HepG2 (cell line): Measurements from ENCODE around the gene PTPRCAP. TPM values are rescaled to one million over a fixed set of nuclear protein-coding genes. Genes with fewer than 3 reads are reported as not detected.
A peak's percentile ranks its signal among the peaks of the same experiment; 100 is the strongest.

ENCODE experiments used
- AGO1 ChIP-seq: fragments of 200-400 bp; formaldehyde crosslinking; IDR thresholded peaks from 2 replicates; pipeline ENCODE4 v1.6.1; 2017; ENCODE audit warnings: mild to moderate bottlenecking, low read depth, low read length, moderate library complexity; ENCODE audit not compliant: poor library complexity, severe bottlenecking
- HHEX ChIP-seq: IDR thresholded peaks from 2 replicates; pipeline ENCODE4 v1.6.1; 2016; ENCODE audit warnings: control low read depth
- IKZF4 ChIP-seq: sonication (generic); formaldehyde crosslinking; IDR thresholded peaks from 2 replicates; pipeline ENCODE4 v1.5.1; 2020; ENCODE audit warnings: borderline replicate concordance, mild to moderate bottlenecking, low read depth, missing genetic modification reagents; ENCODE audit errors: not compliant biosample characterization
- MED1 ChIP-seq: sonication (generic); formaldehyde crosslinking; IDR thresholded peaks from 2 replicates; pipeline ENCODE4 v1.4.0; 2020; ENCODE audit warnings: missing genetic modification reagents
- MTF2 ChIP-seq: sonication (generic); formaldehyde crosslinking; IDR thresholded peaks from 2 replicates; pipeline ENCODE4 v1.5.0; 2020; ENCODE audit warnings: missing genetic modification reagents, borderline replicate concordance
- PAX8 ChIP-seq: sonication (generic); formaldehyde crosslinking; IDR thresholded peaks from 2 replicates; pipeline ENCODE4 v1.8.0; 2022; ENCODE audit warnings: mild to moderate bottlenecking, missing genetic modification reagents, borderline replicate concordance
- SETDB1 ChIP-seq: sonication (generic); formaldehyde crosslinking; IDR thresholded peaks from 2 replicates; pipeline ENCODE4 v1.5.1; 2020; ENCODE audit warnings: missing genetic modification reagents, mild to moderate bottlenecking, borderline replicate concordance
- SMAD3 ChIP-seq: sonication (generic); formaldehyde crosslinking; IDR thresholded peaks from 2 replicates; pipeline ENCODE4 v1.4.0; 2020; ENCODE audit warnings: missing genetic modification reagents
- WIZ ChIP-seq: sonication (generic); formaldehyde crosslinking; IDR thresholded peaks from 2 replicates; pipeline ENCODE4 v1.5.1; 2020; ENCODE audit warnings: mild to moderate bottlenecking, missing genetic modification reagents
- ZEB1 ChIP-seq: IDR thresholded peaks from 2 replicates; pipeline ENCODE4 v1.6.1; 2012; ENCODE audit warnings: mild to moderate bottlenecking, low read depth, inconsistent platforms; ENCODE audit not compliant: insufficient replicate concordance
- ZKSCAN5 ChIP-seq: sonication (generic); formaldehyde crosslinking; IDR thresholded peaks from 2 replicates; pipeline ENCODE4 v1.5.1; 2020; ENCODE audit warnings: mild to moderate bottlenecking, missing genetic modification reagents
- ZKSCAN8 ChIP-seq: IDR thresholded peaks from 2 replicates; pipeline ENCODE4 v1.6.1; 2016; ENCODE audit warnings: borderline replicate concordance, missing genetic modification reagents, missing compliant biosample characterization
- ZNF225 ChIP-seq: sonication (generic); formaldehyde crosslinking; IDR thresholded peaks from 2 replicates; pipeline ENCODE4 v1.4.0; 2020; ENCODE audit warnings: mild to moderate bottlenecking, missing genetic modification reagents
- ZNF317 ChIP-seq: sonication (generic); formaldehyde crosslinking; IDR thresholded peaks from 2 replicates; pipeline ENCODE4 v1.5.0; 2020; ENCODE audit warnings: mild to moderate bottlenecking, missing genetic modification reagents
- ZNF335 ChIP-seq: sonication (generic); formaldehyde crosslinking; IDR thresholded peaks from 2 replicates; pipeline ENCODE4 v1.4.0; 2020; ENCODE audit warnings: missing genetic modification reagents
- ZNF749 ChIP-seq: sonication (generic); formaldehyde crosslinking; IDR thresholded peaks from 2 replicates; pipeline ENCODE4 v1.8.0; 2022; ENCODE audit warnings: mild to moderate bottlenecking, missing genetic modification reagents, moderate library complexity, borderline replicate concordance
- ZNF773 ChIP-seq: sonication (generic); formaldehyde crosslinking; IDR thresholded peaks from 2 replicates; pipeline ENCODE4 v1.4.0; 2020; ENCODE audit warnings: missing genetic modification reagents, borderline replicate concordance
- ZNF780A ChIP-seq: sonication (generic); formaldehyde crosslinking; IDR thresholded peaks from 2 replicates; pipeline ENCODE4 v1.8.0; 2022; ENCODE audit warnings: mild to moderate bottlenecking, missing genetic modification reagents, moderate library complexity
- ZZZ3 ChIP-seq: sonication (generic); formaldehyde crosslinking; IDR thresholded peaks from 2 replicates; pipeline ENCODE4 v1.4.0; 2020; ENCODE audit warnings: missing genetic modification reagents, mild to moderate bottlenecking, borderline replicate concordance
- polyA plus RNA-seq, 8 experiments: library from polyadenylated mRNA; depleted of rRNA in 3 of 8; stranded (reverse) in 7 of 8; unstranded in 1 of 8; fragments of >200 nt; fragmentation: Illumina TruSeq in 4 of 8; extraction: Trizol in 4 of 8; gene quantifications; 2 replicates each; pipeline versions ENCODE4 v1.2.1 to v1.2.3, GENCODE V29; 2011 to 2016; ENCODE audit warnings: low read depth in 4 of 8, missing spikeins in 1 of 8, mixed read lengths in 1 of 8; ENCODE audit not compliant: insufficient read depth in 1 of 8
- total RNA-seq, 5 experiments: library from RNA; depleted of rRNA; stranded (reverse); fragments of >200 nt; fragmentation: Illumina TruSeq; extraction: Trizol; gene quantifications; 2 replicates each; pipeline ENCODE4 v1.2.3, GENCODE V29; 2016; ENCODE audit warnings: low read depth in 1 of 5
- TF ChIP-seq, protein P1 (sequence below): sonication (generic); formaldehyde crosslinking; IDR thresholded peaks from 2 replicates; pipeline ENCODE4 v1.4.0; 2020; ENCODE audit warnings: missing genetic modification reagents
- TF ChIP-seq, protein P2 (sequence below): sonication (generic); formaldehyde crosslinking; IDR thresholded peaks from 2 replicates; pipeline ENCODE4 v1.5.0; 2020; ENCODE audit warnings: missing genetic modification reagents
- TF ChIP-seq, protein P3 (sequence below): sonication (generic); formaldehyde crosslinking; conservative IDR thresholded peaks from 2 replicates; pipeline ENCODE4 v1.8.0; 2022; ENCODE audit warnings: missing genetic modification reagents

Gene PTPRCAP
- total and polyA plus RNA-seq, 2 of the 13 experiments (the other 11 are each of a cell fraction or from before 2014, with no cell fraction given): 0.60 to 0.70 TPM

DNA sequence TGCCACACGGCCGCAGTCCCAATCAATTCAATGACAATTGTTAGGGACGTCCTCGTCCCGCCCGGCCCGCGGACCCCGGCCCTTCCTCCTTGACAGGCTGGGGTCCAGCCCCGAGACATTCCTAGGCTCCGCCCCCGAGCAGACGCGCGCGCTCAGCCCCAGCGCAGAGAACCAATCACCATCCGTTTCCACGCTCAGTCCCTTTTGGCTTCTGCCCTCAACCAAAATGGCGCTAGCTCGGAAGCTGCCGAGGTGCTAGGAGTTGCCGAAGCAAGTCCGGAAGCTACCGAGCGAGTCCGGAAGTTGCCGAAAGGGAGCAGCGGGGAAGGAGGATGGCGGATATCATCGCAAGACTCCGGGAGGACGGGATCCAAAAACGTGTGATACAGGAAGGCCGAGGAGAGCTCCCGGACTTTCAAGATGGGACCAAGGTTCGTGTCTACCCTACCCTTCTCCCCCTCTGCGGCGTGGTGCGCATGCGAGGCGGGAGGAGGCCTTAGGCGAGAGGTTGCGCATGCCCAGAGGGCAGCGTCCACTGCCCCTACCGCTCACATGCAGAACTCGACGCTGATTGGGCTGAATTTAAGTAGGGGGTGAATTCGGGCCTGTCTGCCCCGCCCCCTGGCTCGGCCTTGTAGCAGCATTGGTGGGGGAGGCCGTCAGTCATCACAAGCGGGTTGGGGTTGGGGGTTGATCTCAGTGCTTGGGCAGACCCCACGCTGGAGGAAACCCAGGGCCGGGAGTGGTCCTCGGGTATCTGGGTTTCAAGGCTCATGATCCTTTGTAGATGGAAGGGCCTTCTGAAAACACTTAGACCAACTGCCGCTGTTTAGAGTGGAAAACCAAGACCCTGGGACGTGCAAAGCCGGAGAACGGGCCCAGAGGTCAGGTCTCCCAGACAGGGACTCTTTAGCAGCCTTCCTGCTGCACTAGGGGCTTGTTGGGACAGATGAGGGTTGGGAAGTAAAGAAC lies 45.6 kb upstream of the PTPRCAP start, which contains the start of gene AIP (continued):
- TF ChIP-seq AGO1 (no peak), ZKSCAN8 (no peak; the same call in 1 of the 2 replicates), ZNF317 (CRISPR knock-in tag) (peak; percentile 89), PAX8 (CRISPR knock-in tag) (peak; percentile 97; the same call in 1 of the 2 replicates), ZZZ3 (CRISPR knock-in tag) (peak; percentile 75; the same call in 1 of the 2 replicates), SETDB1 (CRISPR knock-in tag) (peak; percentile 96), SMAD3 (CRISPR knock-in tag) (peak; percentile 80), ZEB1 (no peak), ZNF780A (CRISPR knock-in tag) (no peak), WIZ (CRISPR knock-in tag) (peak; percentile 95; the same call in 1 of the 2 replicates), MED1 (CRISPR knock-in tag) (peak; percentile 68), ZNF773 (CRISPR knock-in tag) (peak; percentile 93), ZNF225 (peak; percentile 94; the same call in 1 of the 2 replicates), ZNF749 (CRISPR knock-in tag) (peak; percentile 98), HHEX (no peak), MTF2 (CRISPR knock-in tag) (no peak), ZNF335 (CRISPR knock-in tag) (peak; percentile 83; the same call in 1 of the 2 replicates), IKZF4 (CRISPR knock-in tag) (peak; percentile 99), ZKSCAN5 (CRISPR knock-in tag) (peak; percentile 31; the same call in 1 of the 2 replicates)
- TF ChIP-seq, protein P1, sequence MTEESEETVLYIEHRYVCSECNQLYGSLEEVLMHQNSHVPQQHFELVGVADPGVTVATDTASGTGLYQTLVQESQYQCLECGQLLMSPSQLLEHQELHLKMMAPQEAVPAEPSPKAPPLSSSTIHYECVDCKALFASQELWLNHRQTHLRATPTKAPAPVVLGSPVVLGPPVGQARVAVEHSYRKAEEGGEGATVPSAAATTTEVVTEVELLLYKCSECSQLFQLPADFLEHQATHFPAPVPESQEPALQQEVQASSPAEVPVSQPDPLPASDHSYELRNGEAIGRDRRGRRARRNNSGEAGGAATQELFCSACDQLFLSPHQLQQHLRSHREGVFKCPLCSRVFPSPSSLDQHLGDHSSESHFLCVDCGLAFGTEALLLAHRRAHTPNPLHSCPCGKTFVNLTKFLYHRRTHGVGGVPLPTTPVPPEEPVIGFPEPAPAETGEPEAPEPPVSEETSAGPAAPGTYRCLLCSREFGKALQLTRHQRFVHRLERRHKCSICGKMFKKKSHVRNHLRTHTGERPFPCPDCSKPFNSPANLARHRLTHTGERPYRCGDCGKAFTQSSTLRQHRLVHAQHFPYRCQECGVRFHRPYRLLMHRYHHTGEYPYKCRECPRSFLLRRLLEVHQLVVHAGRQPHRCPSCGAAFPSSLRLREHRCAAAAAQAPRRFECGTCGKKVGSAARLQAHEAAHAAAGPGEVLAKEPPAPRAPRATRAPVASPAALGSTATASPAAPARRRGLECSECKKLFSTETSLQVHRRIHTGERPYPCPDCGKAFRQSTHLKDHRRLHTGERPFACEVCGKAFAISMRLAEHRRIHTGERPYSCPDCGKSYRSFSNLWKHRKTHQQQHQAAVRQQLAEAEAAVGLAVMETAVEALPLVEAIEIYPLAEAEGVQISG (CRISPR knock-in tag): peak; percentile 86
- TF ChIP-seq, protein P2, sequence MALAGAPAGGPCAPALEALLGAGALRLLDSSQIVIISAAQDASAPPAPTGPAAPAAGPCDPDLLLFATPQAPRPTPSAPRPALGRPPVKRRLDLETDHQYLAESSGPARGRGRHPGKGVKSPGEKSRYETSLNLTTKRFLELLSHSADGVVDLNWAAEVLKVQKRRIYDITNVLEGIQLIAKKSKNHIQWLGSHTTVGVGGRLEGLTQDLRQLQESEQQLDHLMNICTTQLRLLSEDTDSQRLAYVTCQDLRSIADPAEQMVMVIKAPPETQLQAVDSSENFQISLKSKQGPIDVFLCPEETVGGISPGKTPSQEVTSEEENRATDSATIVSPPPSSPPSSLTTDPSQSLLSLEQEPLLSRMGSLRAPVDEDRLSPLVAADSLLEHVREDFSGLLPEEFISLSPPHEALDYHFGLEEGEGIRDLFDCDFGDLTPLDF (CRISPR knock-in tag): peak; percentile 83
- TF ChIP-seq, protein P3, sequence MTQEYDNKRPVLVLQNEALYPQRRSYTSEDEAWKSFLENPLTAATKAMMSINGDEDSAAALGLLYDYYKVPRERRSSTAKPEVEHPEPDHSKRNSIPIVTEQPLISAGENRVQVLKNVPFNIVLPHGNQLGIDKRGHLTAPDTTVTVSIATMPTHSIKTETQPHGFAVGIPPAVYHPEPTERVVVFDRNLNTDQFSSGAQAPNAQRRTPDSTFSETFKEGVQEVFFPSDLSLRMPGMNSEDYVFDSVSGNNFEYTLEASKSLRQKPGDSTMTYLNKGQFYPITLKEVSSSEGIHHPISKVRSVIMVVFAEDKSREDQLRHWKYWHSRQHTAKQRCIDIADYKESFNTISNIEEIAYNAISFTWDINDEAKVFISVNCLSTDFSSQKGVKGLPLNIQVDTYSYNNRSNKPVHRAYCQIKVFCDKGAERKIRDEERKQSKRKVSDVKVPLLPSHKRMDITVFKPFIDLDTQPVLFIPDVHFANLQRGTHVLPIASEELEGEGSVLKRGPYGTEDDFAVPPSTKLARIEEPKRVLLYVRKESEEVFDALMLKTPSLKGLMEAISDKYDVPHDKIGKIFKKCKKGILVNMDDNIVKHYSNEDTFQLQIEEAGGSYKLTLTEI (CRISPR knock-in tag): no peak
